Stimulated activated CD8-positive, alpha-beta memory T cell treated with anti-CD3 and anti-CD28 coated beads, Interleukin-4, amount 100 ng/mL, for 4 hours (primary cell): ENCODE data around the gene ABHD1.
"Not testable (repeated sequence)": the region's sequence is repeated elsewhere in the genome, so short reads cannot be mapped to it uniquely, and the experiment has no call there.

Experiments
- DNase-seq, 2 donors: peaks; one replicate each; pipeline ENCODE4 v3.0.0-alpha.2; 2020; ENCODE audit warnings: low read depth in 2 of 2, low spot score in 1 of 2

ABHD1 gene

GRCh38 chr2:27109083-27109482 is 14.5 kb upstream of the ABHD1 start:
- no peak for DNase-seq

DNA sequence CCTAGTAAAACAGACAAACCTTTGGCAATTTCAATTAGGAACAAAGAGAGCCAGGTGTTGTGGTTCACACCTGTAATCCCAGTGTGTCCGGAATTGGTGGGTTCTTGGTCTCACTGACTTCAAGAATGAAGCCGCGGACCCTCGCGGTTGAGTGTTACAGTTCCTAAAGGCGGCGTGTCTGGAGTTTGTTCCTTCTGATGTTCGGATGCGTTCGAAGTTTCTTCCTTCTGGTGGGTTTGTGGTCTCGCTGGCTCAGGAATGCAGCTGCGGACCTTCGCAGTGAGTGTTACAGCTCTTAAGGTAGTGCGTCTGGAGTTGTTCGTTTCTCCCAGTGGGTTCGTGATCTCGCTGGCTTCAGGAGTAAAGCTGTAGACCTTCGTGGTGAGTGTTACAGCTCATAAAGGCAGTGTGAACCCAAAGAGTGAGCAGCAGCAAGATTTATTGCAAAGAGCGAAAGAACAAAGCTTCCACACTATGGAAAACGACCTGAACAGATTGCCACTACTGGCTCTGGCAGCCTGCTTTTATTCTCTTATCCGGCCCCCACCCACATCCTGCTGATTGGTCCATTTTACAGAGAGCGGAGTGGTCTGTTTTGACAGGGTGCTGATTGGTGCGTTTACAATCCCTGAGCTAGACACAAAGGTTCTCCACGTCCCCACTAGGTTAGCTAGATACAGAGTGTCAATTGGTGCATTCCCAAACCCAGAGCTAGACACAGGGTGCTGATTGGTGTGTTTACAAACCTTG is 12.8 kb upstream of the ABHD1 start:
- not testable (repeated sequence) for DNase-seq

DNA sequence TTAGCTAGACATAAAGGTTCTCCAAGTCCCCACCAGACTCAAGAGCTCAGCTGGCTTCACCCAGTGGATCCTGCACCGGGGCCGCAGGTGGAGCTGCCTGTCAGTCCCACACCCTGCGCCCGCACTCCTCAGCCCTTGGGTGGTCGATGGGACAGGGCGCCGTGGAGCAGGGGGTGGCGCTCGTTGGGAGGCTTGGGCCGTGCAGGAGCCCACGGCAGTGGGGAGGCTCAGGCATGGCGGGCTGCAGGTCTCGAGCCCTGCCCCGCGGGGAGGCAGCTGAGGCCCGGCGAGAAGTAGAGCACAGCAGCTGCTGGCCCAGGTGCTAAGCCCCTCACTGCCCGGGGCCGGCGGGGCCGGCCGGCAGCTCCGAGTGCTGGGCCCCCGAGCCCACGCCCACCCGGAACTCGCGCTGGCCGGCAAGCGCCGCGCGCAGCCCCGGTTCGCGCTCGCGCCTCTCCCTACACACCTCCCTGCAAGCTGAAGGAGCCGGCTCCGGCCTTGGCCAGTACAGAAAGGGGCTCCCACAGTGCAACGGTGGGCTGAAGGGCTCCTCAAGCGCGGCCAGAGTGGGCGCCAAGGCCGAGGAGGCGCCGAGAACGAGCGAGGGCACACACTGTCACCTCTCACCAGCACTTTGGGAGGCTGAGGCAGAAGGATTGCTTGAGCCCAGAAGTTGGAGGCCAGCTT is 12.1 kb upstream of the ABHD1 start:
- DNase-seq: not testable (repeated sequence)

- no peak for DNase-seq
Measured at GRCh38 chr2:27115519-27115918, 8.1 kb upstream of the ABHD1 start.

DNA sequence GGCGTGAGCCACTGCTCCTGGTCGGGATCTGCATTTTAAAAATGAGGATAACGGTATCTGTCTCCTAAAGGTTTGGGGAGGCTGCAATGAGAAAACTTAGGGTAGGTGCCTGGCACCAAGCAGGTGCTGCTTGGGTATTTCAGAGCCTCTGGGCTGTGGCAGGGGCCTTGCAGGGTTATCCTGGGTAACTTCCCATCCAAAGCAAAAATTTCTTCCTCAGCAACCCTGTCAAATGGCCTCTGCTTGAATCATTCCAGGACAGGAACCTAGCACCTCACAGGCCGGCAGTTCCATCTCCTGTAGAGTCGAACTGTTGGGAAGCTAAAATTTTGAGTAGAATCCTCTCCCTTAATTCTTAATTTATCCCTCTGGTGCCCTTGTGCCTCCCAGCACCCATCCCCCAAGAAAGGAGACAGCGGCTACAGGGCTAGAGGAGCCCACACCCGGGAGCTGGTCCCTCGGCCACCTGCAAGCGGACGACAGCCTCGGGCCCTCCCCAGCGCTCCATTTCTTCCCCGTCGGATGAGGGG is 5.6 kb upstream of the ABHD1 start:
- DNase-seq: no peak

GRCh38 chr2:27118525-27119329 is 4.9 kb upstream of the ABHD1 start, which contains the start of gene CGREF1:
CGREF1 (minus strand) TSS chr2:27119128; CDS start chr2:27104366, 14,762 bp downstream.
- DNase-seq: no peak

DNA sequence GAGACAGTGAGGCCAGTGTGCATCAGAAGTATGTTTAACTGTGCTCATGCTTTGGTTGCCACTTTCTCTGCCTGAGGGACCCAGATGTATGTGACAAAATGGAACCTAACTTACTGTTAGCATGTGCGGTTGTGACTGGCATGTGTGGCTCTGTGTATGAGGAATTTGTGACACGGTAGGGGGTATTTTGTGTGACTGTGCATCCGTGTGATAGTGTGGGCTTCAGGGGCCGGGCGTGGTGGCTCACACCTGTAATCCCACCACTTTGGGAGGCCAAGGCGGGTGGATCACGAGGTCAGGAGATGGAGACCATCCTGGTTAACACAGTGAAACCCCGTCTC is 4.3 kb upstream of the ABHD1 start:
- DNase-seq: not testable (repeated sequence)

DNA sequence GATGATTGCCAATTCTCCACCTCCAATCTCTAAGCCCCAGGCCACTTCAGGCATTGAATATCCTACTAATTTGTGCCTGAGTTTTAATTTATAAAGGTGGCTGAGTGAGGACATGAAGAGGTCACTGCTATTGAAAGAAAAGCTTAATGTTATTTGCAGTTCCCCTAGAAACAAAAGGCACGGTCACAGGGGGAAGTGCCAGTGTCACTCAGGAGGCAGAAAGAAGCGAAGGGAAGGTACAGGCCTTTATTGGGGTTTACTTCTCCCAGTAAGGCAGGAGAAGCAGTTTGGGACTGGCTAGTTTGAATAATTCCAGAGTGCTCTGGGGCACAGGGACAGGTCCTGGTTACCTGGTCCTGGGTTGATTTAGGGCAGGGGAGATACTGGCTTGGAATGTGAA is 1.7 kb upstream of the ABHD1 start:
- no peak for DNase-seq

- no peak for DNase-seq
Measured at GRCh38 chr2:27122791-27123190, 824 bp upstream of the ABHD1 start.

GRCh38 chr2:27125104-27125503 is 1.5 kb downstream of the ABHD1 start:
- DNase-seq: no peak

DNA sequence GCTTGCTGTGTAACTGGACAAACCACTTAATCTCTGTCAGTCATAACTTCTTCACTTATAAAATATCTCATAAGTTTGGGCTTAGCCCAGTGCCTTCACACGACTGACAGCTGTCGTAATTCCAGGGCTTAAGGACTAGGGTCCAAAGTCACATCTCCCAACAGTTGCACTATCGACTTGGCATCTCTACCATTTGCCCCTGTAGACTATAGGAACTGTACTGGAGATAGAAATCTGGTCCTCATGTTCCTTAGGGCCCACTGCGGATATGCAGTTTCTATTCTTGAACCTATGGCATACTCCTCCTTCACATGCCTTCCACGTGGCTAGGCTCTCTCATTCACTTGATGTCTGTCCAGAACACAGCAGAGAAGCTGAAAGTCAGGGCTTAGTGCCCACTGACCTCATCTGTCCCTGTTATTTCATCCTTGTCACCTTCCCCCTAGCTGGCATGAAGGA is 2.7 kb downstream of the ABHD1 start:
- DNase-seq: no peak

- DNase-seq: no peak
Measured at GRCh38 chr2:27127883-27128667, 4.5 kb downstream of the ABHD1 start.

DNA sequence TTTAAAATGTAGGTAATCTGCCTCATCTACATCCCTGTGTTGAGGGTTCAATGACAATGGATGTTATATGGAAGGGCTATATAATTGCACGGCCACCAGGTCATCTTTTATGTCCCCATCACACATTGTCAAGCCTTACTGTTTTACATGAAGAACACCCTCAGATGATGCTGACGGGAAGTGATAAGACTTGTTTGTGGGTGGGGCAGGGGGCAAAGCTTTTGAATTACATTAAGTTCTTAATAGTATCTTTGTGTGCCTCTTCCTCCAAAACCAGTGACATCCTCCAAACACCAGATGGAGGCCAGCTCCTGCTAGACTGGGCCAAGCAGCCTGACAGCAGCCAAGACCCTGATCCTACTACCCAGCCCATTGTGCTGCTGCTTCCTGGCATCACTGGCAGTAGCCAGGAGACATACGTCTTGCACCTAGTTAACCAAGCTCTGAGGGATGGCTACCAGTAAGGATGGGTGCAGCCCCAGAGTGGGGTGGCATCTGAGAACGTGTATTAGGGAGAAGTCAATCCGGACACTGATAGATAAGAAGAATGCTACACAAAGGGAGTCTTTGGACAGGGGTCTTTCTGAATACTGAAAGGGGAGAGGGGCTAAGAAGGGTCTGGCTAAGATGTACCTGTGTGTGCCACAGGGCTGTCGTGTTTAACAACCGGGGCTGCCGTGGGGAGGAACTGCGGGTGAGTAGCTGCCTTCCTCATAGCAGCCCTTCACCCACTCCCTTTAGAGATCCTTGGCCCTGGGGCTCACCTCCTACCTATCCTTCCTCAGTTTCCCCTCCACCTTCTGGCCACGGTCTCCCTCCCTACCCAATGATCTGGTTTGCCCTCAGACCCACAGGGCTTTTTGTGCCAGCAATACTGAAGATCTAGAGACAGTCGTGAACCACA is 5.3 kb downstream of the ABHD1 start:
- DNase-seq: no peak

DNA sequence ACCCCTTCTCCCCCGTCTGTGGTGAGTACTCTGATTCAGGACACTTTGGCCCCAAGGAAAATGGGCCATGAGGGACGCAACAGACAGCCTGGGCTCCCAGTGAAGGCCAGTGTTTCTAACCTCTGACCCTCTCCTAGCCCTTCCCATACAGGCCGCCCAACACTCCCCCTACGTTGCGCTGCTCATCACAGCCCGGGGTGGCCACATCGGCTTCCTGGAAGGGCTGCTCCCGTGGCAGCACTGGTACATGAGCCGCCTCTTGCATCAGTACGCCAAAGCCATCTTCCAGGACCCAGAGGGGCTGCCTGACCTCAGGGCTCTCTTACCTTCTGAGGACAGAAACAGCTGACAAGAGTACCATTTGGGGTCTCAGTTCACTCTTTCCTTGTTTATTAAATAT is 6.8 kb downstream of the ABHD1 start:
- no peak for DNase-seq

DNA sequence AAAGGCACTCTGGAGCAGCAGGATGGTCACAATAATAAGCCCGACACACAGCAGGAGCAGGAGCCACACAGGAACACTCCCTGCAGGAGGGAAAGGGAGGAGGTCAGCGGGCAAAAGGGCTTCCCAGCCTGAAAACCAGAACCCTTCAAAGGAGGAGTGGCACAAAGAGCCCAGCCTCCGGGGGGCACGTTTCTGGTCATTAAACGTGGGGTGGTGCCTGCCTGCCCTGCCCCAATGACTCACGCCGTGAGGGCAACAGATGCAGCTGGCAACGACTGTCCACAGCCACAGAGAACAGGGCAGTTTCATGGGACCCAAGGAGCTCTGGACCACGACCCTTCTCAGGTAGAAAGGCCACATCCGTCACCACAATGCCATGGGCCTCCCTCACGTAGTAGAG is 7.8 kb downstream of the ABHD1 start:
- no peak for DNase-seq

DNA sequence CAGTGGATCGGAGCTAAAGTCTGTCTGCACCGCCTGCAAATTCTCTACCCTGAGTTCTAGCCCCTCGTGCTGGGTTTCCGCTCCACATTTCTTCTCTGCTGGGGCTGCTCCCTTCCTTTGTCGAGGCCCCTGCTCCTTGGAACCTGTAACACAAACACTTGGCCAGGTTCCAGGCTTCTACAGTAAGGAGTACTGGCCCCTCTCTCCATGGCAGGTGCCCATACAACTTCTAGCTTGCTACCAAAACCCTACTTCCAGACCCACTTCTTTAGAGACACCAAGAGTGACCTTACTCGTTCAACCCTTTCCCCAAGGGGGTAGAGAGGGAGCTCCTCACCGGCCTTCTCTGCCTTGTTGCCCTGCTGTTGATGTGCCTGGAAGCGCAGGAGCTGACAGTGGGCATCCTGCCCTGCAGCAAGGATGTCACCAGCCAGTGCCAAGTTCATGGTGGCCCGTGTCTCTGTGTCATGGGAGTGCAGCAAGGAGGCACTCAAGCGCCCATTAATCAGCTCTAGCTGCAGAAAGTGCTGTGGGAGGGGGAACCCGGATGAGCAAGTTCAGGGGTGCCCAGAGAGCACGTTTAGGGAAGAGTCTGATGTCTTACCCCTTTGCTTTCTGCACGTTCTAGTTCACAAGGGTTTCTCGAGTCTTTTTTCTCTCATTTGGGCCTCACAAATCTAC is 9.7 kb downstream of the ABHD1 start:
- DNase-seq: no peak

DNA sequence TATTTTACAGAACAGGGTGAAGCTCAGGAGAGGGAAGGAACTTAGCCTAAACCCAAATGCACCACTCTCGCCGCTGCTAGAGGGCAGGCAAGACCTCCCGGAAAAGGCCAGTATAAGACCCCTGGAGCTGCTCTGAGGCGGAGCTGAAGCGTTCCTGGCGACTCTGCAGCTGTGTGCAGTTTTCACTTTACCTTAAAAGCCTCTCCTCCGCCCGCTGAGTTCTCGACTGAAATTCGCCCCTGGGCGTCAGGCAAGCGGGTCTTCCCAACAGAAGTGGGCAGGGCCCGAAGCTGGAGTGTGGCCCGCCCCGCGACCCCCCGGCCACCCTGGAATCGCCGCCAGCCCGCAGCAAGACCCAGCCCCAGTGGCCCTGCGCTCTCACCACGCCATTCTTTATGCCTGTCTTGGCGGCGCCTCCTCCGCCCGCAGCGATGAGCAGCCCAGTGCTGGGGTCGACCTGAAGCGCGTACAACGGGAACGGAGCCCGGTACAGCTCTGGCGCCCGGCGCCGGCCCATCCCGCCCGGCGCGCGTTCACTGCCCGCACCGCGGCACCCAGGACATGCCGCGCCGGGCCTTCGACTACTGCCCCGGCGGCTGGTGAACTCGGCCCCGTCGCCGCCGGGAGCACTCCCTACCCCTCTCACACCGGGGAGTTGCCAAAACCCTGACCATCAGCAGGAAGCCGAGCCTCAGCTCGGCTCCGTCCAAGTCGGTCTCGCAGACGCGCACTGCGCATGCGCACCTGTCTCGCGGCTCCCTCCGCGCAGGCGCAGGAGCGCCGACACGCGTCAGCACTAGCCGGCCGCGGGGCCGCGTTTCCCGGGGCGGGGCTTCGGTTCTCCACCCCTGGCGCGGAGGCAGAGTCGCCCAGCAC is 10.5 kb downstream of the ABHD1 start, which contains the start of gene PREB:
Gene PREB (minus strand): TSS at position 732 of the 876 bp plus-strand sequence. CDS start 215 bp downstream, at position 517.
- peak; percentile 97 for DNase-seq
